DND-41 (cell line): Measurements from ENCODE around the gene STK32C.

Experiments
- ATAC-seq: fragments of 200-7000 bp; cut with Tn5 transposase; 3 replicates; pipeline ENCODE4 v1.9.1; 2021; ENCODE audit warnings: low read depth; ENCODE audit not compliant: insufficient read depth
- DNase-seq: peaks from one replicate; pipeline ENCODE4 v3.0.0-alpha.2; 2020
- H2AFZ ChIP-seq: 2 replicates; pipeline ENCODE4 v1.6.0; 2012; ENCODE audit warnings: low read depth, low read length
- H3K27ac ChIP-seq: 2 replicates; pipeline ENCODE4 v1.5.1; 2012; ENCODE audit warnings: low read length, inconsistent platforms
- H3K27me3 ChIP-seq: fragments of 200-600 bp; sonication (generic); 2 replicates; pipeline ENCODE4 v1.6.0; 2012; ENCODE audit warnings: low read length, mild to moderate bottlenecking, inconsistent platforms; ENCODE audit not compliant: insufficient read depth, poor library complexity
- H3K36me3 ChIP-seq: 2 replicates; pipeline ENCODE4 v1.5.1; 2012; ENCODE audit warnings: low read length, inconsistent platforms; ENCODE audit not compliant: insufficient read depth
- H3K4me1 ChIP-seq: 2 replicates; pipeline ENCODE4 v1.5.1; 2012; ENCODE audit warnings: mild to moderate bottlenecking, low read length; ENCODE audit not compliant: insufficient read depth
- H3K4me2 ChIP-seq: 2 replicates; pipeline ENCODE4 v1.6.0; 2012; ENCODE audit warnings: mild to moderate bottlenecking, moderate library complexity, low read length, inconsistent platforms; ENCODE audit not compliant: insufficient read depth
- H3K4me3 ChIP-seq, 2 experiments: fragments of 200-600 bp in 1 of 2; shearing (Covaris generic) in 1 of 2; 2 replicates each; pipeline ENCODE4 v1.5.1; 2012 to 2016; ENCODE audit warnings: inconsistent platforms in 2 of 2, low read length in 2 of 2, mild to moderate bottlenecking in 2 of 2, low read depth in 1 of 2, moderate library complexity in 1 of 2
- H3K79me2 ChIP-seq: 2 replicates; pipeline ENCODE4 v1.6.0; 2012; ENCODE audit warnings: low read length, inconsistent platforms; ENCODE audit not compliant: insufficient read depth
- H3K9ac ChIP-seq: 2 replicates; pipeline ENCODE4 v1.6.0; 2012; ENCODE audit warnings: low read depth, mild to moderate bottlenecking, inconsistent platforms, low read length, moderate library complexity
- H3K9me3 ChIP-seq: 2 replicates; pipeline ENCODE4 v1.5.1; 2012; ENCODE audit warnings: low read length, moderate library complexity, mild to moderate bottlenecking, inconsistent platforms; ENCODE audit not compliant: insufficient read depth, severe bottlenecking
- H4K20me1 ChIP-seq: 2 replicates; pipeline ENCODE4 v1.6.0; 2012; ENCODE audit warnings: low read length; ENCODE audit not compliant: insufficient read depth
- EZH2 ChIP-seq: IDR thresholded peaks from 3 replicates; pipeline ENCODE4 v1.6.1; 2012; ENCODE audit warnings: borderline replicate concordance, low read depth, mild to moderate bottlenecking, moderate library complexity, low read length, inconsistent platforms; ENCODE audit not compliant: severe bottlenecking
- TF ChIP-seq, protein P1 (sequence below): IDR thresholded peaks from 2 replicates; pipeline ENCODE4 v1.5.1; 2012; ENCODE audit warnings: borderline replicate concordance, low read length, moderate library complexity, mild to moderate bottlenecking; ENCODE audit not compliant: poor library complexity, severe bottlenecking; ENCODE audit errors: extremely low read depth

The STK32C gene

DNA sequence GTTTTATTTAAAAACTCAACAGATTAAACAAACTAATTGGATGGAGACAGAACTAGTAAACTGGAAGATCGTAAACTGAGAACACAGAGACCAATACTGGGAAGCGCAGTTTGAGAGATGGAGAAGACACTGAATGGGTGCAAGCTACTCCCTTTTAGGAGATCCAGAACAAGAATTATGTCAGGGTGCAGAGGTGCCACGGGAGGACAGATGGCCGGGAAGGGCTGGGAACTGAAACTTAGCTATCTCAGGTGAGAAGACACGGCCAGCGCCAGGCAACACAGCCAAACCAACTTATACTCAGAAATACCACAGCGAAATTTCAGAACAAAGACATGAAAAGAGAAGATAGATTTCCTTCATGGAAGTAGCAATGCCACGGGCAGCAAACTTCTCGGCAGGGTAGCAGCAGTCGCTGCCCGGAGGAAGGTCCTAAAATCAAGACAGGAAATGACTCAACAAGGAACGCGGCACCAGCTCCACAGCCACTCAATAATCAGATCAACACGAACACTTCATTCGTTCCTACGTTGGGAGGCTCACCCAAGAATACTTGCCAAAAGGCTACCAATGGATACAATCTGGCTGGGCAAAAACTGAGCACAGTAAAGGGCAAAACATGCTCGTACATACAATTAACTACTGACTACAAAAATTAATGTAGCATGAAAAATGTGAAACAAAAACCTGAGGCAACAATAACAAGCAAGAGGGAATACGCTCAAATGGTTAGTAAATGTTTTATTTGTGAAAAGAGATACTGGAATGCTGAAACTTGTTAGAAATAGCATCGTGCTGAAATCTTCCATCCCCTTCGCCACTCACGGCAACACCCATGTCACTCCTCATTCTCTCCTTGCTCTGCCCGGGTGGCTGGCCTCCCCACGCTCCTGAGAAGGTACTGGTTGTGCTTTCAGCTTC is 22.1 kb upstream of the STK32C start:
- peak; percentile 19; the same call in 1 of the 3 replicates for ATAC-seq
- peak overlapping the region; percentile 36 to 63; a peak in 3 of 4 replicates for H3K4me3 ChIP-seq
- H3K9ac ChIP-seq, result peak overlapping the region; percentile 75
- peaks cover 37% of the 10 kb centered on the region for H3K4me1 ChIP-seq
- H3K27ac ChIP-seq, result peak overlapping the region; percentile 53
- no peak for TF ChIP-seq EZH2
- TF ChIP-seq, protein P1, sequence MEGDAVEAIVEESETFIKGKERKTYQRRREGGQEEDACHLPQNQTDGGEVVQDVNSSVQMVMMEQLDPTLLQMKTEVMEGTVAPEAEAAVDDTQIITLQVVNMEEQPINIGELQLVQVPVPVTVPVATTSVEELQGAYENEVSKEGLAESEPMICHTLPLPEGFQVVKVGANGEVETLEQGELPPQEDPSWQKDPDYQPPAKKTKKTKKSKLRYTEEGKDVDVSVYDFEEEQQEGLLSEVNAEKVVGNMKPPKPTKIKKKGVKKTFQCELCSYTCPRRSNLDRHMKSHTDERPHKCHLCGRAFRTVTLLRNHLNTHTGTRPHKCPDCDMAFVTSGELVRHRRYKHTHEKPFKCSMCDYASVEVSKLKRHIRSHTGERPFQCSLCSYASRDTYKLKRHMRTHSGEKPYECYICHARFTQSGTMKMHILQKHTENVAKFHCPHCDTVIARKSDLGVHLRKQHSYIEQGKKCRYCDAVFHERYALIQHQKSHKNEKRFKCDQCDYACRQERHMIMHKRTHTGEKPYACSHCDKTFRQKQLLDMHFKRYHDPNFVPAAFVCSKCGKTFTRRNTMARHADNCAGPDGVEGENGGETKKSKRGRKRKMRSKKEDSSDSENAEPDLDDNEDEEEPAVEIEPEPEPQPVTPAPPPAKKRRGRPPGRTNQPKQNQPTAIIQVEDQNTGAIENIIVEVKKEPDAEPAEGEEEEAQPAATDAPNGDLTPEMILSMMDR, result no peak
- peaks cover 20% of the 10 kb centered on the region for H3K36me3 ChIP-seq
- H3K27me3 ChIP-seq, result no peaks in the 10 kb centered on the region
- peaks cover 43% of the 10 kb centered on the region for H3K79me2 ChIP-seq
- peak; percentile 48 for DNase-seq
- no peak overlapping the region for H2AFZ ChIP-seq
- H3K4me2 ChIP-seq, result peak overlapping the region; percentile 84
- H3K9me3 ChIP-seq, result no peaks in the 10 kb centered on the region
- peaks cover 24% of the 10 kb centered on the region for H4K20me1 ChIP-seq

DNA sequence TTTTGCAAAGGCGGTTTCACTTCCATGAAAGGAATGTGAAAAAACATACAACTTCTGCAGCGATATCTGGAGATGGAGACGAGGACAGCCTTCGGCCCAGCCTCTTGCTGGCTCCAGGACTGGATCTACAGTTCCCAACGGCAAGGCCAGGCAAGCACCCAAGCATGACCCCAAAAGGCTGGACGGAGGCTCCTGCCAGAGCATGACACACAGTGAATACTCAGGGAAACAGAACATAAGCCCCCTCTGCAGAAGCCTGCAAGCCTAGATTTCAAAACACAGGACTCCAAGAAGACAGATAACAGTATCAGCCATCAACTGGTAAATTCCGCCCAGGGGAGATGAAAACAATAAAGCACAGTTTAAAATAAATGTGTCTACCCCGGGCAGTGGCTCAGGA is 21.0 kb upstream of the STK32C start:
- no peak for DNase-seq
- Histone ChIP-seq H3K27me3 (no peaks in the 10 kb centered on the region), H3K4me2 (peak overlapping the region; percentile 84; the same call in 1 of the 2 replicates)

DNA sequence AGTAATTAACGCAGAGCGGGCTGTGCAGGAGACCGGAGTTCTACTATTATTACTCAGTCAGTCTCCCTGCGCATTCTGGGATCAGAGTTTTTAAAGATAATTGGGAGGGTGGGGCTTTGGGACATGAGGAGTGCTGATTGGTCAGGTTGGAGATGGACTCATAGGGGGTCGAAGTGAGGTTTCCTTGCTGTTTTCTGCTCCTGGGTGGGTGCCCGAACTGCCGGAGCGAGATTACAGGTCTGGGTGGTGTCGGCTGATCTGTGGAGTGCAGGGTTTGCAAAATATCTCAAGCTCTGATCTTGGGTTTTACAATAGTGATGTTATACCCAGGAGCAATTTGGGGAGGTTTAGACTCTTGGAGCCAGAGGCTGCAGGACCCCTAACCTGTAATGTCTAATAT is 20.4 kb upstream of the STK32C start:
- H3K27me3 ChIP-seq, result no peaks in the 10 kb centered on the region
- peak overlapping the region; percentile 29; the same call in 1 of the 2 replicates for H3K4me2 ChIP-seq
- H3K4me1 ChIP-seq, result peaks cover 33% of the 10 kb centered on the region
- peaks cover 20% of the 10 kb centered on the region for H3K36me3 ChIP-seq
- H3K79me2 ChIP-seq, result peaks cover 43% of the 10 kb centered on the region
- H3K4me3 ChIP-seq, result no peak overlapping the region
- H3K9me3 ChIP-seq, result no peaks in the 10 kb centered on the region
- no peak overlapping the region for H2AFZ ChIP-seq
- ATAC-seq (no peak), DNase-seq (no peak)
- TF ChIP-seq EZH2, result no peak
- TF ChIP-seq, protein P1, result no peak
- peaks cover 30% of the 10 kb centered on the region for H4K20me1 ChIP-seq
- no peak overlapping the region for H3K9ac ChIP-seq
- no peak overlapping the region for H3K27ac ChIP-seq

More for the DNA sequence above, 21.0 kb upstream of the STK32C start:
- Histone ChIP-seq H3K4me3 (peak overlapping the region in 1 of 2 experiments; percentile 8; a peak in 1 of 4 replicates), H3K4me1 (peaks cover 37% of the 10 kb centered on the region), H3K27ac (no peak overlapping the region), H2AFZ (no peak overlapping the region), H4K20me1 (peaks cover 24% of the 10 kb centered on the region), H3K36me3 (peaks cover 20% of the 10 kb centered on the region), H3K79me2 (peaks cover 43% of the 10 kb centered on the region), H3K9me3 (no peaks in the 10 kb centered on the region), H3K9ac (no peak overlapping the region)
- TF ChIP-seq, protein P1, result no peak
- TF ChIP-seq EZH2, result no peak
- ATAC-seq, result no peak
